ENCODE results near the gene MICU2. TPM values are rescaled to one million over a fixed set of nuclear protein-coding genes. Genes with fewer than 3 reads are reported as not detected.

MICU2 gene
- total and polyA plus RNA-seq, 10 of the 15 experiments (the other 5 are each of a cell fraction or from before 2014, with no cell fraction given) = 17.7 to 56.6 (median 43.8) TPM

DNA sequence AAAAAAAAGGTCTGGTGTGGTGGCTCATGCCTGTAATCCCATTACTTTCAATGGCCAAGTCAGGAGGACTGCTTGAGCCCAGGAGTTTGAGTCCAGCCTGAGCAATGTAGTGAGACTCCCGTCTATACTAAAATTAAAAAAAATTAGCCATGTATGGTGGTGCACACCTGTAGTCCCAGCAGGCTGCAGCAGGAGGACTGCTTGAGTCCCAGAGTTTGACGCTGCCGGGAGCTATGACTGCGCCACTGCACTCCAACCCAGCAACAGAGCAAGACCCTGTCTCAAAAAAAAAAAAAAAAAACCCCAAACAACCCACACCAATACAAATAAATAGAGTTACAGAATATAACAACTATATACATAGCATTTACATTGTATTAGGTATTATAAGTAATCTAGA, 65.7 kb downstream of the MICU2 start:
- in situ Hi-C loops (cut with MboI) = no loop called here
- TF ChIP-seq NFYA (IDR thresholded peaks at IDR 0.05; ENCODE audit: borderline replicate concordance, low read depth, low read length) = no peak
- no peak for TF ChIP-seq POLR2AphosphoS5 (IDR thresholded peaks at IDR 0.05; ENCODE audit: low read length)
- no peak for TF ChIP-seq BRCA1 (IDR thresholded peaks at IDR 0.05; ENCODE audit: low read depth, low read length)
- TF ChIP-seq ZBED1 (IDR thresholded peaks at IDR 0.05; ENCODE audit: borderline replicate concordance) = no peak
- TF ChIP-seq, protein P1, sequence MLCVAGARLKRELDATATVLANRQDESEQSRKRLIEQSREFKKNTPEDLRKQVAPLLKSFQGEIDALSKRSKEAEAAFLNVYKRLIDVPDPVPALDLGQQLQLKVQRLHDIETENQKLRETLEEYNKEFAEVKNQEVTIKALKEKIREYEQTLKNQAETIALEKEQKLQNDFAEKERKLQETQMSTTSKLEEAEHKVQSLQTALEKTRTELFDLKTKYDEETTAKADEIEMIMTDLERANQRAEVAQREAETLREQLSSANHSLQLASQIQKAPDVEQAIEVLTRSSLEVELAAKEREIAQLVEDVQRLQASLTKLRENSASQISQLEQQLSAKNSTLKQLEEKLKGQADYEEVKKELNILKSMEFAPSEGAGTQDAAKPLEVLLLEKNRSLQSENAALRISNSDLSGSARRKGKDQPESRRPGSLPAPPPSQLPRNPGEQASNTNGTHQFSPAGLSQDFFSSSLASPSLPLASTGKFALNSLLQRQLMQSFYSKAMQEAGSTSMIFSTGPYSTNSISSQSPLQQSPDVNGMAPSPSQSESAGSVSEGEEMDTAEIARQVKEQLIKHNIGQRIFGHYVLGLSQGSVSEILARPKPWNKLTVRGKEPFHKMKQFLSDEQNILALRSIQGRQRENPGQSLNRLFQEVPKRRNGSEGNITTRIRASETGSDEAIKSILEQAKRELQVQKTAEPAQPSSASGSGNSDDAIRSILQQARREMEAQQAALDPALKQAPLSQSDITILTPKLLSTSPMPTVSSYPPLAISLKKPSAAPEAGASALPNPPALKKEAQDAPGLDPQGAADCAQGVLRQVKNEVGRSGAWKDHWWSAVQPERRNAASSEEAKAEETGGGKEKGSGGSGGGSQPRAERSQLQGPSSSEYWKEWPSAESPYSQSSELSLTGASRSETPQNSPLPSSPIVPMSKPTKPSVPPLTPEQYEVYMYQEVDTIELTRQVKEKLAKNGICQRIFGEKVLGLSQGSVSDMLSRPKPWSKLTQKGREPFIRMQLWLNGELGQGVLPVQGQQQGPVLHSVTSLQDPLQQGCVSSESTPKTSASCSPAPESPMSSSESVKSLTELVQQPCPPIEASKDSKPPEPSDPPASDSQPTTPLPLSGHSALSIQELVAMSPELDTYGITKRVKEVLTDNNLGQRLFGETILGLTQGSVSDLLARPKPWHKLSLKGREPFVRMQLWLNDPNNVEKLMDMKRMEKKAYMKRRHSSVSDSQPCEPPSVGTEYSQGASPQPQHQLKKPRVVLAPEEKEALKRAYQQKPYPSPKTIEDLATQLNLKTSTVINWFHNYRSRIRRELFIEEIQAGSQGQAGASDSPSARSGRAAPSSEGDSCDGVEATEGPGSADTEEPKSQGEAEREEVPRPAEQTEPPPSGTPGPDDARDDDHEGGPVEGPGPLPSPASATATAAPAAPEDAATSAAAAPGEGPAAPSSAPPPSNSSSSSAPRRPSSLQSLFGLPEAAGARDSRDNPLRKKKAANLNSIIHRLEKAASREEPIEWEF (IDR thresholded peaks at IDR 0.05; ENCODE audit: insufficient replicate concordance, low read depth, low read length) = no peak
- no peak for TF ChIP-seq RB1 (IDR thresholded peaks at IDR 0.05; ENCODE audit: borderline replicate concordance)
- no peak for TF ChIP-seq NBN (IDR thresholded peaks at IDR 0.05)
- no peak for TF ChIP-seq CHD2 (IDR thresholded peaks at IDR 0.05; ENCODE audit: borderline replicate concordance, low read depth, low read length)
- TF ChIP-seq, protein P2, sequence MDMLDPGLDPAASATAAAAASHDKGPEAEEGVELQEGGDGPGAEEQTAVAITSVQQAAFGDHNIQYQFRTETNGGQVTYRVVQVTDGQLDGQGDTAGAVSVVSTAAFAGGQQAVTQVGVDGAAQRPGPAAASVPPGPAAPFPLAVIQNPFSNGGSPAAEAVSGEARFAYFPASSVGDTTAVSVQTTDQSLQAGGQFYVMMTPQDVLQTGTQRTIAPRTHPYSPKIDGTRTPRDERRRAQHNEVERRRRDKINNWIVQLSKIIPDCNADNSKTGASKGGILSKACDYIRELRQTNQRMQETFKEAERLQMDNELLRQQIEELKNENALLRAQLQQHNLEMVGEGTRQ (IDR thresholded peaks at IDR 0.05; ENCODE audit: borderline replicate concordance, low read depth, low read length) = no peak
- TF ChIP-seq, protein P3, sequence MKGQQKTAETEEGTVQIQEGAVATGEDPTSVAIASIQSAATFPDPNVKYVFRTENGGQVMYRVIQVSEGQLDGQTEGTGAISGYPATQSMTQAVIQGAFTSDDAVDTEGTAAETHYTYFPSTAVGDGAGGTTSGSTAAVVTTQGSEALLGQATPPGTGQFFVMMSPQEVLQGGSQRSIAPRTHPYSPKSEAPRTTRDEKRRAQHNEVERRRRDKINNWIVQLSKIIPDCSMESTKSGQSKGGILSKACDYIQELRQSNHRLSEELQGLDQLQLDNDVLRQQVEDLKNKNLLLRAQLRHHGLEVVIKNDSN (IDR thresholded peaks at IDR 0.05; ENCODE audit: borderline replicate concordance, extremely low read length, insufficient read depth, low read depth, low read length) = no peak
- no peak for TF ChIP-seq PML (IDR thresholded peaks at IDR 0.05; ENCODE audit: low read length)
- TF ChIP-seq CBFB (IDR thresholded peaks at IDR 0.05; ENCODE audit: low read depth) = no peak
- no peak for TF ChIP-seq JUNB (IDR thresholded peaks at IDR 0.05)
- no peak for TF ChIP-seq MYB (IDR thresholded peaks at IDR 0.05; ENCODE audit: borderline replicate concordance, low read depth, low read length)
- TF ChIP-seq ZNF384 (IDR thresholded peaks at IDR 0.05; ENCODE audit: borderline replicate concordance, low read depth, low read length) = no peak
- no peak for TF ChIP-seq CREB1 (IDR thresholded peaks at IDR 0.05; ENCODE audit: low read depth)
- TF ChIP-seq, protein P4, sequence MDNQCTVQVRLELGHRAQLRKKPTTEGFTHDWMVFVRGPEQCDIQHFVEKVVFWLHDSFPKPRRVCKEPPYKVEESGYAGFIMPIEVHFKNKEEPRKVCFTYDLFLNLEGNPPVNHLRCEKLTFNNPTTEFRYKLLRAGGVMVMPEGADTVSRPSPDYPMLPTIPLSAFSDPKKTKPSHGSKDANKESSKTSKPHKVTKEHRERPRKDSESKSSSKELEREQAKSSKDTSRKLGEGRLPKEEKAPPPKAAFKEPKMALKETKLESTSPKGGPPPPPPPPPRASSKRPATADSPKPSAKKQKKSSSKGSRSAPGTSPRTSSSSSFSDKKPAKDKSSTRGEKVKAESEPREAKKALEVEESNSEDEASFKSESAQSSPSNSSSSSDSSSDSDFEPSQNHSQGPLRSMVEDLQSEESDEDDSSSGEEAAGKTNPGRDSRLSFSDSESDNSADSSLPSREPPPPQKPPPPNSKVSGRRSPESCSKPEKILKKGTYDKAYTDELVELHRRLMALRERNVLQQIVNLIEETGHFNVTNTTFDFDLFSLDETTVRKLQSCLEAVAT (IDR thresholded peaks at IDR 0.05) = no peak
- no TSS peak for BruUV-seq (replicated peaks)
- Histone ChIP-seq H3K27ac (ENCODE audit: control insufficient read depth, insufficient read depth) (no peak overlapping the region), H2AFZ (ENCODE audit: control insufficient read depth, low read depth, low read length) (no peak overlapping the region), H3K4me3 (no peak overlapping the region), H3K36me3 (ENCODE audit: control insufficient read depth in 2 of 2, insufficient read depth in 2 of 2, low read length in 1 of 2) (peaks cover 0 to 3% of the 10 kb centered on the region in 2 experiments; a peak in 2 of 4 replicates), H4K20me1 (ENCODE audit: control insufficient read depth, insufficient read depth) (no peaks in the 10 kb centered on the region), H3K4me1 (ENCODE audit: control insufficient read depth, insufficient read depth, low read length) (peaks cover 8% of the 10 kb centered on the region; the same call in 1 of the 2 replicates), H3K9me3 (replicated peaks; ENCODE audit: control insufficient read depth, insufficient read depth, low read length) (no peaks in the 10 kb centered on the region), H3K79me2 (ENCODE audit: control insufficient read depth, insufficient read depth, low read length) (no peaks in the 10 kb centered on the region; the same call in 1 of the 2 replicates), H3K9ac (ENCODE audit: control insufficient read depth, insufficient read depth, low read length) (no peak overlapping the region), H3K27me3 (replicated peaks in 1 of 2; ENCODE audit: control insufficient read depth in 2 of 2, insufficient read depth in 2 of 2, low read length in 1 of 2) (no peaks in the 10 kb centered on the region), H3K4me2 (ENCODE audit: control insufficient read depth, insufficient read depth) (no peak overlapping the region)
- ChIA-PET RAD21 (ENCODE audit: unreplicated experiment) (no interaction called here), POLR2A (no interaction called here), CTCF (no interaction called here), SMC1A (ENCODE audit: uncharacterized antibody, unreplicated experiment) (no interaction called here)
- WGBS (ENCODE audit: insufficient coverage, insufficient replicate concordance, low lambda C conversion rate, missing lambda C conversion rate) = 98% methylated on average over 3 of the region's 4 CpGs
- FAIRE-seq (no peak), DNase-seq (ENCODE audit: low read depth, low spot score) (no peak), ATAC-seq (no peak)
- intact Hi-C loops (cut with micrococcal nuclease; ENCODE audit: unreplicated experiment) = no loop called here

Measured in GM12878 (cell line).